Activated CD4-positive, alpha-beta T cell treated with anti-CD3 and anti-CD28 coated beads, Interleukin-2, amount 50 U/mL, for 16 hours (primary cell): ENCODE measurements around the gene TRIM40.
"Not testable (repeated sequence)": the region's sequence is repeated elsewhere in the genome, so short reads cannot be mapped to it uniquely, and the experiment has no call there.

Experiments used
- DNase-seq: peaks from one replicate; pipeline ENCODE4 v3.0.0-alpha.2; 2020

TRIM40 gene

DNA sequence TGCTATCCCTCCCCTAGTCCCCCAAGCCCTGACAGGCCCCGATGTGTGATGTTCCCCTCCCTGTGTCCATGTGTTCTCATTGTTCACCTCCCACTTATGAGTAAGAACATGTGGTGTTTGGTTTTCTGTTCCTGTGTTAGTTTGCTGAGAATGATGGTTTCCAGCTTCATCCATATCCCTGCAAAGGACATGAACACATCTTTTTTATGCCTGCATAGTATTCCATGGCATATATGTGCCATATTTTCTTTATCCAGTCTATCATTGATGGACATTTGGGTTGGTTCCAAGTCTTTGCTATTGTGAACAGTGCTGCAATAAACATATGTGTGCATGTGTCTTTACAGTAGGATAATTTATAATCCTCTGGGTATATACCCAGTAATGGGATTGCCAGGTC is 29.3 kb downstream of the TRIM40 start:
- not testable (repeated sequence) for DNase-seq

DNA sequence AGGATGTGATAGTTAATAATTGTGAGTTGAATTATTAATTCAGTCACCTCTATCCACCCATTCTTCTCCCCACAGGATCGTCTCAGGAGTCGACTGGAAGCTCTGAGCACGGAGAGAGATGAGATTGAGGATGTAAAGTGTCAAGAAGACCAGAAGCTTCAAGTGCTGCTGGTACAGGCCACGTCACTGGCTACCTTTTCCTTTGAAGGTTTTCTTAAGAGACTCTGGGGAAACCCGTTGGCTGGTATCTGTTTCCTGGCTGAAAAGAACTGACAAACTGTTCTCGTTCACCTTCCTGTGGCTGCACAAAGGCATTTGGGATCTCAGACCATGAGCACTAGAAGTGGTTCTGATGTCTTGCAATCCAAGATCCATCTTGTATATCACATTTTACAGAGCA is 31.2 kb downstream of the TRIM40 start:
- peak; percentile 25 for DNase-seq

DNA sequence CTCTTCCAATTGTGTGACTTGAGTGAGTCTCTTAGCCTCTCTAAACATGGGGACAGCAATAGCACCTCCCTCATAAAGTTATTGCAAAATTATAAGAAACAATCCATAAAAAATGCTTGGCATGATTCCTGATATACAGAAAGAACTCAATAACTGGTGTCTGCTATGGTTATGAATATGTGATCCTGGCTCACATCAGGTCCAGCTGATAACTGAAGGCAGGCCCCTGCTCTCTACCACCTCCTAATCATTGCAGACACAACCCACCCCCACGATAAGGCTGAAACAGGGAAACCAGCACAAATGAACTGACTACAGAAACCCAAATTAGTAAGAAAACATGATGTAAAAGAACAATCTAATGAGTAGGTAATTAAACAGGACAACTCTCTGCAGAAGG is 32.8 kb downstream of the TRIM40 start:
- DNase-seq: no peak

DNA sequence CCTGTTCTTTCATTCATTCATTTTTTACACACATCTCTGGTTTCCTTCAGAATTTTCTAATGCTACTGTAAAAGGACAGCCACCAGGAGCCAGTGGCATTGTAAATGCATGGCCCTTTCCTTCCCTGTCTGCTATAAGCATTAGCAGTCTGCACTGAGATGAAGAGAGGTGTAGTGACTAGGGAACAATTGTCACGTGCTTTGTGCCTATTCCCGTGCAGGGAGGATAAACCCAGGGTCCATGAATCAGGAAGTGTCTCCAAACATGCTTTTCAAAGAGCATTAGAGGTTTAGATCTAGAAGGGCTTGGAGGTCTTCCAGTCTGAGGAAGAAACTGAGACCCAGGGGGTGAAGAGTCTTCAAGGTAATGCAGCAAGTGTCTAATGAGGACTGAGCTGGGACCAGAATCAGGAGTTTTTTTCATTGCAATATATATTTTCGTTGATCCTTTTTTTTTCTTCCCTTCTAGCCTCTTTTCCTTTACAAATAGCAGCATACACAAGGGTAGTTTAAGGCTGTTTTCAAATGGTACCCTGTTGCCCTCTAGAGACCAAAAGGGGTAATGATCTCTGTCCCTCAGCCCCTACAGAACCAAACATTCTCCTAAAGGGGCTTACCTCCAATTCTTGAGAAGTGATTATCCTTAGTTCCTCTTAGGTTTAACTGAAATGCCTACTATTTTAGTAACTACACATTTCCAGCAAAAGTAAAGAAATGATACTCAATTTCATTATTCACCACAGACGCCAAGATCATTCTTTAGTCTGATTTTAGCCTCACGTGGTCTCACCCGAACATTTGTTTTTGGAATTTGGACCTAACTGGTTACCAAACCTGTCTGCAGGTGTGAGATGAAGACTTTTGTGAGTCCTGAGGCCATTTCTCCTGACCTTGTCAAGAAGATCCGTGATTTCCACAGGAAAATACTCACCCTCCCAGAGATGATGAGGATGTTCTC is 34.0 kb downstream of the TRIM40 start:
- peak; percentile 46 for DNase-seq

DNA sequence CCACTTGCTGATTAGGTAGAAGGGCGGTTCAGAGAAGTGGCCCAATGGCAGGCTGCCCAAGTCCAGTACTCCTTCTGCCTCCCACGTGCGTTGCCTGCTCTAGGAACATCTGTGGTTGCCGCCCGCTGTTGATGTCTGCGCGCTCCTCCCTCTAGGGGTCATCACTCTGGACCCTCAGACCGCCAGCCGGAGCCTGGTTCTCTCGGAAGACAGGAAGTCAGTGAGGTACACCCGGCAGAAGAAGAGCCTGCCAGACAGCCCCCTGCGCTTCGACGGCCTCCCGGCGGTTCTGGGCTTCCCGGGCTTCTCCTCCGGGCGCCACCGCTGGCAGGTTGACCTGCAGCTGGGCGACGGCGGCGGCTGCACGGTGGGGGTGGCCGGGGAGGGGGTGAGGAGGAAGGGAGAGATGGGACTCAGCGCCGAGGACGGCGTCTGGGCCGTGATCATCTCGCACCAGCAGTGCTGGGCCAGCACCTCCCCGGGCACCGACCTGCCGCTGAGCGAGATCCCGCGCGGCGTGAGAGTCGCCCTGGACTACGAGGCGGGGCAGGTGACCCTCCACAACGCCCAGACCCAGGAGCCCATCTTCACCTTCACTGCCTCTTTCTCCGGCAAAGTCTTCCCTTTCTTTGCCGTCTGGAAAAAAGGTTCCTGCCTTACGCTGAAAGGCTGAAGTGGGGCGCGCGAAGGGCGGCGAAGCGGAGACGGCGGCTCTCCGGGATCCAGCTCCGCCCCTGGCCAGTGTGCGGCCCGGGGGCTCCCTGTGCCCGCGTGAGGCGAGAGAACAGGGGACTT is 35.9 kb downstream of the TRIM40 start:
- DNase-seq: no peak

DNA sequence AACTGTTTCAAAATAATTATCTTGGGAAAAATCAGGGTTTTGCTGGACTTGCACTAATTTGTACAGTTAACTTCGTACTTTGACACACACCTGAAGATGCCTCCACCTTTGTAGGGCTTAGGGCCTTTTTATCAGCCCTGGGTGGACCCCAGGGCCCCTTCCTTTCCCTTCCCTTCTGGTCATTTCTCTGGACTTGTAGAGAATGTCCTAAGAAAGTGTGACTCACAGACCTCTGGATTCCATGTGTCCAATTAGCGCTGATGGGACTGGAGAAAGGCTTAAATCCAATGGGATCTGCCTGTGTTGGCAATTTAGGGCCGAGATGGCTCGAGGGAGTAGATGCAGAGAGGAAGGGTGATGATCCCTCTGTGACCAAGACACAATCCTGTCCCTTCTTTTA is 36.7 kb downstream of the TRIM40 start:
- no peak for DNase-seq

DNA sequence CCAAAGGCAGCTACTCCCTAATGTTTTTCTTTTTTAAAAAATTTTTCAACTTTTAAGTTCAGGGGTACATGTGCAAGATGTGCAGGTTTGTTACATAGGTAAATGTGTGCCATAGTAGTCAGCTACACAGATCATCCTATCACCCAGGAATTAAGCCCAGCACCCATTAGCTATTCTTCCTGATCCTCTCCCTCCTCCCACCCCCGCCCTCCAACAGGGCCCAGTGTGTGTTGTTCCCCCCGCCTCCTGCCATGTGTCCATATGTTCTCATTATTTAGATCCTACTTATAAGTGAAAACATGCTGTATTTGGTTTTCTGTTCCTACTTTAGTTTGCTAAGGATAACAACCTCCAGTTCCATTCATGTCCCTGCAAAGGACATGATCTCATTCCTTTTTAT is 39.8 kb downstream of the TRIM40 start:
- no peak for DNase-seq

DNA sequence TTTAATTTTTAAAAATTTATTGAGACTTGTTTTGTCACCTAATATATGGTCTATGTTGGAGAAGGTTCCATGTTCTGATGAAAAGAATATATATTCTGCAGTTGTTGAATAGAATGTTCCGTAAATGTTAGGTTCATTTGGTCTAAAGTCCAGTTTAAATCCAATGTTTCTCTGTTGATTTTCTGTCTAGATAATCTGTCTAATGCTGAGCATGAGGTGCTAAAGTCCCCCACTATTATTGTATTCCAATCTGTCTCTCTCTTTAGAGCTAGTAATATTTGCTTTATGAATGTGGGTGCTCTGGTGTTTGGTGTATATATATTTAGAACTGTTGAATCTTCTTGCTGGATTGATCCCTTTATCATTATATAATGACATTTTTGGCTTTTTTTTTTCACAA is 42.9 kb downstream of the TRIM40 start:
- no peak for DNase-seq

DNA sequence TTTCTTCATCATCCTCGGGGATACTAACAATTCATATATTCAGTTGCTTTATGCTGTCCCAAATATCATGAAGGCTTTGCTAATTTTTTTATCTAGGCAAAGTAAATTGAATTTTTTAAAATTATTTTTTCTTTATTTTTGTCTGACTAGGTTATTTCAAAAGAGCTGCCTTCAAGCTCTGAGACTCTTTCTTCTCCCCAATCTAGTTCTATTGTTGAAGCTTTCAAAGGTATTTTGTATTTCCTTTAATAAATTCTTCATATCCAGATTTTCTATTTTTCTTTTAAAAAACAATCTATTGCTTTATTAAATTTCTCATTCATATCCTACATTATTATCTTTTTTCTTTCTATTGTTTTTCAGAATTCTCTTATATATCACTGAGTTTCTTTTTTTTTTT is 44.2 kb downstream of the TRIM40 start:
- no peak for DNase-seq

DNA sequence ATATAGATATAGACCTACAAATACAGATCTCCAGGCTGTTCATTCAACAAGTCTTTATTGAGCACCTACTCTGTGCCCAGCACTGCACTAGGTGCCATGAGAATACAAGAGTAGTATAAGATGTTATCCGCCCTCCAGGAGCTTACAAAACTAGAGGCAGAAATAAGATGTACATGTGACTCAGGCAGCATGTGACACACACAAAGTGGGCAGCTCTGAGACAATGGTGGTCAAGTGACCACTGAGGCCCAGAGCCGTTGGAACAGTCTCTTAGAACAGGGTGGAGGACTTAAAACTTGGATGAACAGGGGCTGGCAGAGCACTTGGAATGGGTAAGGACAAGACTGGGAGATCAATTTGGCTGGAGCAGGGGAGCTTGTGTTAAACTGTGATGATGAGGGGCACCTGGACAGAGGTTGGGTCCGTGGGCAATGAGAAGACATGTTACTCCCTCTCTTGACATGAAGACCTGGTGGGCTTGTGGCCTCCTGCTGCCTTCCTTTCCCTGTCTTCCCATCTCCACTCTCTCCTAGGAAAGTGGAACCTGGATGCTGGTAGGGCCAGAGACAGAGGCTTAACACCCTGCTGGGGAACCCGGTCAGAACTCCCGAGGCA is 48.6 kb downstream of the TRIM40 start:
- no peak for DNase-seq

DNA sequence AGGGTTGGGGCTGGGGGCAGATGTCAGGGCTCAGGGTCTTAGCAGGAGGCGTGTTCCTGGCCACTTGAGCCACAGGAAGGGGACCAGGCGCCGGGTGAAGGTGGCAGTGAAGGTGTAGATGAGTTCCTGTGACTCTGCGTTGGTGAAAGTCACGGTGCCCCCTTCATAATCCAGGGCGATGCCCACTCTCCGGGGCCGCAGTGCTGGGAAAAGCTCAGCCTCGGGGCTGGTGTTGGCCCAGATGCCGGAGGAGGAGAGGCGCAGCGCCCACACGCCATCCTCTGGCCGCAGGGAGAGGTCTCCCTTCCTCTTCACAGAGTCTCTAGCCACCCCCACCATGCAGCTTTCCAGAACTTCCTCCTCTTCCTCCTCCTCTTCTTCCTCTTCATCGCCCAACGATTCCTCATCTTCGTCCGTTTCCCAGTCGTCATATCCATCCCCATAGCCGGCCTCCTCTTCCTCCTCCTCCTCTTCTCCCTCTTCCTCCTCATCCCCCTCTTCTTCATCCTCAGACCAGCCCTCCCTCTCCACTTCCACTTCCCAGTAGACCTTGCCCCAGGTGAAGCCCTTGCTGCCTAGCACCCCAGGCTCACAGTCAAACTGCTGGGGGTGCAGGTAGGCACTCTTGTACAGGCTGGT is 50.0 kb downstream of the TRIM40 start:
- no peak for DNase-seq

DNA sequence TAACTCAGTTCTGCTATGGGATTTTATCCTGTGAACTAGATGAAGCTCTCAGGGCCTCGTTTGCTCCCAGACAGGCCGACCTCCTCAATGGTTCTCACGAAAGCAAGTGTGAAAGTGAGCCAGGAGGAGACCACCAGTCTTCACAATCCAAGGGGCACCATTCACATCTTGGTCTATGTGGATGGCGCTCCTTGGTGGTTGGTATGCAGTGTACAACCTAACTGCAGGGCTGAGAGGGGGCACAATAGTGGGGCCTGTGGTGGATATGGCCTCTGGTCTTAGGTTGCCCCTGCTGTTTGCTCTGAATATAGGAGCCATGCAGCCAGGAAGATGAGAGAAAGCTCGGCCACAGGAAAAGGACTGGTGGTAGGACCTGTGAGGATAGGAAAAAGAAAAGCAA is 52.6 kb downstream of the TRIM40 start:
- DNase-seq: no peak

DNA sequence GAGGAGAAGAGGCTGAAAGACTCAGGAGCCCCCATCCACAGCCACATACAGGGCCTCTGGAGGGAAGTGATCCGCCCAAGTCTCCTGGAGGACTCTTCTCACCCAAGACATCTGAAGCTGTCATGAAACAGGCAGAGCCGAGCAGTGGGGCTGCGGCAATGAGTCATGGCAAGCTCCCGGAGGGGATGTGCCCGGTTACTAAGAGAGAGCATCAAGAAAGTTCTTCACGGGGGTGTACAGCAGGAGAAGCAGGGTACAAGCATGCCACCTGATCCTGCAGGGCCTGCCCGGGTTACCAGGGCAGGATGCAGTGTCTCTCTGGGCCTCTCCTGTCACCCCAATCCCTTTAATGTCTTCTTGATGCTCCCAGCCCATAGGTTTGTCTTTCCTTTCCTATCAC is 56.1 kb downstream of the TRIM40 start:
- DNase-seq: no peak

DNA sequence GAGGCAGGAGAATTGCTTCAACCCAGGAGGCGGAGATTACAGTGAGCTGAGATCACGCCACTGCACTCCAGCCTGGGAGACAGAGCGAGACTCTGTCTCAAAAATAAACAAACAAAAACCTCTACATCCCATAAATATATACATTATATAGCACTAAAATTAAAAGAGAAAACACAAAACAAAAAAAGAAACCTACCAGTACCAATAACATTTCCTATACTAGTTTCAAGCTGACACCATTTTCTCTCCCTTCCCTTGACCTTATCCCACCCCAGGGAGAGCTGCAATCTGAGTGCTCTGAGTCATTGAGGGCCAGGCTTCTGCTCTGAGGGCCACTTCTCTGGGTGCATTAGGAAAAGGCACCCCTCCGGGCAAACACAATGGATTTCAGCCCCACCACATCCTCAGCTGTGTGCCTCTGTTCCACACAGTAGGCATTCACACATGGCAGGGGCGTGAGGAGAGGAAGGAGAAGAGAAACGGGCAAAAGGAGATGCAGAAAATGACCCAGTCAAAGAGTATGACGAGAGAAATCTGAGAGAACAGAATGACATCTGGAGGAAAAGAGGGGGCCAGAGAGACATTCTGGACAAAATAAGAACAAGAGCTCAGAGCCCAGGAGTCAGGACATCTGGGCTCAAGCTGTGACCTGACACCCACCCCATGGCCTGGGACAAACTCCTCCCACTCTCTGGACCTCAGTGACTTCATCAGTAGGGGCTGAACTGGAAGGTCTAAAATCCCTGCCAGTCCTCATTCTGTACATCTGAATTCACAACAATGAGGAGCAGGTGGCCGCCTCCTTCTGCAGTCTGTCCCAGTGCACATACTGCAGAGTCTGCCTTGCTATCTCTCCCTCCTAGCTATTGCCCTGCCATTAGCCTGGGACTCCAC is 59.1 kb downstream of the TRIM40 start:
- no peak for DNase-seq

DNA sequence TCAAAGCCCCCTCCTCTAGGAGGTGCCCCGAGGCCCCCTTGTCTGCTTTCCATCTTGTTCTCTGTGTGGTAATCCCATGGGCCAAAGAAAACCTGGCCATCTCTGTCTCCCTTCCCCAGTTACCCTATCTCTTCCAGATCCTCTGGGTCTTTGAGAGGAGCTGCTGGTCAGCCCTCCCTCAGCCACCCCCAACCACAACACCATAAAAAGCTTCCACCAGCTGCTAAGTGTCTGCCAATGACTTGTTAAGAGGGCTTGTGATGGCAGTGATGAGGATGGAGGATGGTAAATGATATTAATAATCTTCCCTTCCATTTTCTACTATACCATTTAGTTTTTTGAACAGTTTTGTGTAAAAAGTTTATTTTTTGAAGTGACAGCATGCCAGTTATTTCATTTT is 60.0 kb downstream of the TRIM40 start:
- DNase-seq: no peak

DNA sequence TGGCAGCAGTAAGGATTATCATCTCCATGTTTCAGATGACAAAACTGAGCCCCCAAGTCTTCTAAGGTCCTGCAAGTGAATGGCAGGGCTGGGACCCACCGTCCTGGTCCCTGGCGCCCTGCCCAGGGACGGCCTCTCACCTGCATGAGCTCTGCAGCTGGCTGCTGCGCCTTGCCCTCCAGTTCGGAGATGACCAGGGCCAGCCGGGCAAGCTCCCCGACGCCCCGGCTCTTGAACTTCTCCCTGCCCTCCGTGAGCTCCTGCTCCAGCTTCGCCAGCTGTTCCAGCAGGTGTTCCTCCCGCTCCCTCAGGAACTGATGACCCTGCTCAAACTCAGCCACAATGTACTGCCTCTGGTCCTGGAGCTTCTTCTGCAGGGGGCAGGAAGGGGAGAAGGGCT is 60.4 kb downstream of the TRIM40 start:
- no peak for DNase-seq
